ENCODE results near the gene STUB1.

DNA sequence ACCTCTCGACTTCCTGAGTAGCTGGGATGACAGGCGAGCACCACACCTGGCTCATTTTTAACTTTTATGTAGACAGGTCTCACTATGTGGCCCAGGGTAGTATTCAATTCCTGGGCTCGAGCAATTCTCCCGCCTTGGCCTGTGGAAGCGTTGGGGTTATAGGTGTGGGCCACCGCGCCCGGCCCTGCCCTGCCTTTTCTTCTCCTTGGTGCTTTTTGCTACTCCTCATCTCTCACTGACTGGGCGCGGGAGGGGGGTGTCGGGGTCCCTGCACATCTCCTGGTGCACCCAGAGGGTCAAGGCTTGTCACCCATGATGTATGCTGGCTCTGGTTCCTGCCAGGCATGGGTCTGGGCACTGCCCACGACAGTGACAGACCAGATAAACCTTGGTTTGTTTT lies 35.7 kb upstream of the STUB1 start:
- TF ChIP-seq, protein P1, sequence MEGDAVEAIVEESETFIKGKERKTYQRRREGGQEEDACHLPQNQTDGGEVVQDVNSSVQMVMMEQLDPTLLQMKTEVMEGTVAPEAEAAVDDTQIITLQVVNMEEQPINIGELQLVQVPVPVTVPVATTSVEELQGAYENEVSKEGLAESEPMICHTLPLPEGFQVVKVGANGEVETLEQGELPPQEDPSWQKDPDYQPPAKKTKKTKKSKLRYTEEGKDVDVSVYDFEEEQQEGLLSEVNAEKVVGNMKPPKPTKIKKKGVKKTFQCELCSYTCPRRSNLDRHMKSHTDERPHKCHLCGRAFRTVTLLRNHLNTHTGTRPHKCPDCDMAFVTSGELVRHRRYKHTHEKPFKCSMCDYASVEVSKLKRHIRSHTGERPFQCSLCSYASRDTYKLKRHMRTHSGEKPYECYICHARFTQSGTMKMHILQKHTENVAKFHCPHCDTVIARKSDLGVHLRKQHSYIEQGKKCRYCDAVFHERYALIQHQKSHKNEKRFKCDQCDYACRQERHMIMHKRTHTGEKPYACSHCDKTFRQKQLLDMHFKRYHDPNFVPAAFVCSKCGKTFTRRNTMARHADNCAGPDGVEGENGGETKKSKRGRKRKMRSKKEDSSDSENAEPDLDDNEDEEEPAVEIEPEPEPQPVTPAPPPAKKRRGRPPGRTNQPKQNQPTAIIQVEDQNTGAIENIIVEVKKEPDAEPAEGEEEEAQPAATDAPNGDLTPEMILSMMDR (IDR thresholded peaks at IDR 0.05; ENCODE audit: low read depth, low read length), result no peak
- no peak for TF ChIP-seq POLR2A (IDR thresholded peaks at IDR 0.05; ENCODE audit: extremely low read depth, insufficient read length)

Measured in NB4 (cell line).